GM23338 (cell line): Measurements from ENCODE around the gene FLYWCH1.

Experiments used
- CREB1 ChIP-seq: fragments of 250-450 bp; sonication (Bioruptor Pico); IDR thresholded peaks from 2 replicates; pipeline ENCODE4 v1.5.0; 2020; ENCODE audit warnings: low read depth, mild to moderate bottlenecking, moderate library complexity
- CTCF ChIP-seq, 2 experiments: fragments of 200-600 bp in 1 of 2; sonication (generic) in 1 of 2; conservative IDR thresholded peaks; 2 replicates each; pipeline versions ENCODE4 v1.5.1 to v1.6.1; 2016 to 2017; ENCODE audit warnings: antibody characterized with exemption in 2 of 2, low read depth in 2 of 2, mild to moderate bottlenecking in 2 of 2, moderate library complexity in 1 of 2
- EZH2 ChIP-seq: fragments of 200-600 bp; sonication (generic); IDR thresholded peaks from one replicate; pipeline ENCODE4 v1.8.0; 2017; ENCODE audit warnings: antibody characterized with exemption, mild to moderate bottlenecking, low read depth; ENCODE audit not compliant: unreplicated experiment
- EZH2phosphoT487 ChIP-seq: fragments of 200-600 bp; sonication (generic); IDR thresholded peaks from one replicate; pipeline ENCODE4 v1.8.1; 2018; ENCODE audit warnings: antibody characterized with exemption; ENCODE audit not compliant: unreplicated experiment
- POLR2AphosphoS5 ChIP-seq: IDR thresholded peaks from 2 replicates; pipeline ENCODE4 v1.6.1; 2016; ENCODE audit warnings: antibody characterized with exemption, low read depth
- REST ChIP-seq: IDR thresholded peaks from one replicate; pipeline ENCODE4 v1.6.1; 2018; ENCODE audit warnings: antibody characterized with exemption; ENCODE audit not compliant: unreplicated experiment

- TF ChIP-seq CTCF (conservative IDR thresholded peaks at IDR 0.05; ENCODE audit: low read depth in 2 of 2) = no peak
- TF ChIP-seq POLR2AphosphoS5 = no peak
- TF ChIP-seq EZH2phosphoT487 = no peak
- no peak for TF ChIP-seq EZH2
- TF ChIP-seq CREB1 (CRISPR knock-in tag) = no peak
- TF ChIP-seq REST = no peak
Observed at GRCh38 chr16:2950773-2951172, 39.0 kb downstream of the FLYWCH1 start.
